ENCODE data around the gene TENT5C.

The TENT5C gene

GRCh38 chr1:117581391-117581943 lies 24.4 kb upstream of the TENT5C start:
- Histone ChIP-seq H3K27ac (ENCODE audit: insufficient read depth, low read depth, low read length, poor library complexity, severe bottlenecking) (no peak overlapping the region), H3K4me3 (ENCODE audit: insufficient read depth, low read depth, low read length) (no peak overlapping the region), H3K27me3 (ENCODE audit: control insufficient read depth, insufficient read depth, low read length, poor library complexity, severe bottlenecking) (no peaks in the 10 kb centered on the region), H3K36me3 (ENCODE audit: control insufficient read depth, insufficient read depth, low read length) (no peaks in the 10 kb centered on the region), H3K4me1 (ENCODE audit: control insufficient read depth, insufficient read depth, low read length) (no peaks in the 10 kb centered on the region), H3K9me3 (ENCODE audit: control insufficient read depth, low read length) (no peaks in the 10 kb centered on the region)
- WGBS, 2 experiments = 83 to 85% methylated on average over 10 of the region's 10 CpGs

GRCh38 chr1:117582451-117582850 lies 23.4 kb upstream of the TENT5C start:
- no peaks in the 10 kb centered on the region for H3K27me3 ChIP-seq (ENCODE audit: control insufficient read depth, insufficient read depth, low read length, poor library complexity, severe bottlenecking)
- no peaks in the 10 kb centered on the region for H3K4me1 ChIP-seq (ENCODE audit: control insufficient read depth, insufficient read depth, low read length)
- H3K36me3 ChIP-seq (ENCODE audit: control insufficient read depth, insufficient read depth, low read length) = no peaks in the 10 kb centered on the region
- no peaks in the 10 kb centered on the region for H3K9me3 ChIP-seq (ENCODE audit: control insufficient read depth, low read length)
- 64 to 67% methylated on average over 3 of the region's 3 CpGs for WGBS, 2 experiments
- no peak overlapping the region for H3K27ac ChIP-seq (ENCODE audit: insufficient read depth, low read depth, low read length, poor library complexity, severe bottlenecking)
- no peak overlapping the region for H3K4me3 ChIP-seq (ENCODE audit: insufficient read depth, low read depth, low read length)

- 94 to 95% methylated on average over 6 of the region's 6 CpGs for WGBS, 2 experiments
- Histone ChIP-seq H3K27me3 (ENCODE audit: control insufficient read depth, insufficient read depth, low read length, poor library complexity, severe bottlenecking) (no peaks in the 10 kb centered on the region), H3K36me3 (ENCODE audit: control insufficient read depth, insufficient read depth, low read length) (no peaks in the 10 kb centered on the region), H3K27ac (ENCODE audit: insufficient read depth, low read depth, low read length, poor library complexity, severe bottlenecking) (no peak overlapping the region), H3K9me3 (ENCODE audit: control insufficient read depth, low read length) (no peaks in the 10 kb centered on the region), H3K4me1 (ENCODE audit: control insufficient read depth, insufficient read depth, low read length) (no peaks in the 10 kb centered on the region), H3K4me3 (ENCODE audit: insufficient read depth, low read depth, low read length) (no peak overlapping the region)
Observed at GRCh38 chr1:117583247-117583646, 22.6 kb upstream of the TENT5C start.

- 93% methylated on average over 6 of the region's 6 CpGs for WGBS, 2 experiments
- no peak overlapping the region for H3K4me3 ChIP-seq (ENCODE audit: insufficient read depth, low read depth, low read length)
- no peaks in the 10 kb centered on the region for H3K27me3 ChIP-seq (ENCODE audit: control insufficient read depth, insufficient read depth, low read length, poor library complexity, severe bottlenecking)
- H3K9me3 ChIP-seq (ENCODE audit: control insufficient read depth, low read length) = no peaks in the 10 kb centered on the region
- no peaks in the 10 kb centered on the region for H3K36me3 ChIP-seq (ENCODE audit: control insufficient read depth, insufficient read depth, low read length)
- no peak overlapping the region for H3K27ac ChIP-seq (ENCODE audit: insufficient read depth, low read depth, low read length, poor library complexity, severe bottlenecking)
- no peaks in the 10 kb centered on the region for H3K4me1 ChIP-seq (ENCODE audit: control insufficient read depth, insufficient read depth, low read length)
Observed at GRCh38 chr1:117584181-117584580, 21.7 kb upstream of the TENT5C start.

- Histone ChIP-seq H3K27me3 (ENCODE audit: control insufficient read depth, insufficient read depth, low read length, poor library complexity, severe bottlenecking) (no peaks in the 10 kb centered on the region), H3K4me3 (ENCODE audit: insufficient read depth, low read depth, low read length) (no peak overlapping the region), H3K36me3 (ENCODE audit: control insufficient read depth, insufficient read depth, low read length) (no peaks in the 10 kb centered on the region), H3K27ac (ENCODE audit: insufficient read depth, low read depth, low read length, poor library complexity, severe bottlenecking) (no peak overlapping the region), H3K4me1 (ENCODE audit: control insufficient read depth, insufficient read depth, low read length) (no peaks in the 10 kb centered on the region), H3K9me3 (ENCODE audit: control insufficient read depth, low read length) (no peaks in the 10 kb centered on the region)
- 91 to 95% methylated on average over 8 of the region's 8 CpGs for WGBS, 2 experiments
Observed at GRCh38 chr1:117585086-117585485, 20.8 kb upstream of the TENT5C start.

GRCh38 chr1:117586337-117586736 lies 19.5 kb upstream of the TENT5C start:
- Histone ChIP-seq H3K9me3 (ENCODE audit: control insufficient read depth, low read length) (no peaks in the 10 kb centered on the region), H3K27me3 (ENCODE audit: control insufficient read depth, insufficient read depth, low read length, poor library complexity, severe bottlenecking) (no peaks in the 10 kb centered on the region)

GRCh38 chr1:117586747-117587498 lies 18.9 kb upstream of the TENT5C start:
- Histone ChIP-seq H3K4me3 (ENCODE audit: insufficient read depth, low read depth, low read length) (no peak overlapping the region), H3K27me3 (ENCODE audit: control insufficient read depth, insufficient read depth, low read length, poor library complexity, severe bottlenecking) (no peaks in the 10 kb centered on the region), H3K4me1 (ENCODE audit: control insufficient read depth, insufficient read depth, low read length) (no peaks in the 10 kb centered on the region), H3K36me3 (ENCODE audit: control insufficient read depth, insufficient read depth, low read length) (no peaks in the 10 kb centered on the region), H3K27ac (ENCODE audit: insufficient read depth, low read depth, low read length, poor library complexity, severe bottlenecking) (no peak overlapping the region), H3K9me3 (ENCODE audit: control insufficient read depth, low read length) (no peaks in the 10 kb centered on the region)
- WGBS, 2 experiments = 84 to 87% methylated on average over 13 of the region's 13 CpGs

More at GRCh38 chr1:117586337-117586736, 19.5 kb upstream of the TENT5C start:
- WGBS, 2 experiments = 88 to 96% methylated on average over 1 of the region's 1 CpG
- Histone ChIP-seq H3K4me1 (ENCODE audit: control insufficient read depth, insufficient read depth, low read length) (no peaks in the 10 kb centered on the region), H3K36me3 (ENCODE audit: control insufficient read depth, insufficient read depth, low read length) (no peaks in the 10 kb centered on the region), H3K27ac (ENCODE audit: insufficient read depth, low read depth, low read length, poor library complexity, severe bottlenecking) (no peak overlapping the region), H3K4me3 (ENCODE audit: insufficient read depth, low read depth, low read length) (no peak overlapping the region)

GRCh38 chr1:117587499-117588356 lies 18.1 kb upstream of the TENT5C start:
- WGBS, 2 experiments = 88 to 89% methylated on average over 14 of the region's 14 CpGs
- H3K36me3 ChIP-seq (ENCODE audit: control insufficient read depth, insufficient read depth, low read length) = no peaks in the 10 kb centered on the region
- no peaks in the 10 kb centered on the region for H3K9me3 ChIP-seq (ENCODE audit: control insufficient read depth, low read length)
- H3K4me1 ChIP-seq (ENCODE audit: control insufficient read depth, insufficient read depth, low read length) = no peaks in the 10 kb centered on the region
- no peak overlapping the region for H3K27ac ChIP-seq (ENCODE audit: insufficient read depth, low read depth, low read length, poor library complexity, severe bottlenecking)
- H3K27me3 ChIP-seq (ENCODE audit: control insufficient read depth, insufficient read depth, low read length, poor library complexity, severe bottlenecking) = no peaks in the 10 kb centered on the region
- H3K4me3 ChIP-seq (ENCODE audit: insufficient read depth, low read depth, low read length) = no peak overlapping the region

- WGBS, 2 experiments = 97% methylated on average over 2 of the region's 2 CpGs
- Histone ChIP-seq H3K27ac (ENCODE audit: insufficient read depth, low read depth, low read length, poor library complexity, severe bottlenecking) (no peak overlapping the region), H3K9me3 (ENCODE audit: control insufficient read depth, low read length) (no peaks in the 10 kb centered on the region), H3K4me3 (ENCODE audit: insufficient read depth, low read depth, low read length) (no peak overlapping the region), H3K4me1 (ENCODE audit: control insufficient read depth, insufficient read depth, low read length) (no peaks in the 10 kb centered on the region), H3K36me3 (ENCODE audit: control insufficient read depth, insufficient read depth, low read length) (no peaks in the 10 kb centered on the region), H3K27me3 (ENCODE audit: control insufficient read depth, insufficient read depth, low read length, poor library complexity, severe bottlenecking) (no peaks in the 10 kb centered on the region)
Observed at GRCh38 chr1:117589544-117589943, 16.3 kb upstream of the TENT5C start.

- 57 to 59% methylated on average over 7 of the region's 7 CpGs for WGBS, 2 experiments
- H3K9me3 ChIP-seq (ENCODE audit: control insufficient read depth, low read length) = no peaks in the 10 kb centered on the region
- no peaks in the 10 kb centered on the region for H3K36me3 ChIP-seq (ENCODE audit: control insufficient read depth, insufficient read depth, low read length)
- no peaks in the 10 kb centered on the region for H3K4me1 ChIP-seq (ENCODE audit: control insufficient read depth, insufficient read depth, low read length)
- H3K27me3 ChIP-seq (ENCODE audit: control insufficient read depth, insufficient read depth, low read length, poor library complexity, severe bottlenecking) = no peaks in the 10 kb centered on the region
- no peak overlapping the region for H3K27ac ChIP-seq (ENCODE audit: insufficient read depth, low read depth, low read length, poor library complexity, severe bottlenecking)
- no peak overlapping the region for H3K4me3 ChIP-seq (ENCODE audit: insufficient read depth, low read depth, low read length)
Observed at GRCh38 chr1:117590273-117590925, 15.4 kb upstream of the TENT5C start.
